CD4-positive, alpha-beta T cell treated with Interleukin-2 at 100 ng/mL for 4 hours (primary cell): ENCODE measurements around the gene KIAA1586.

Experiments used
- DNase-seq: peaks from one replicate; pipeline ENCODE4 v3.0.0-alpha.2; 2020; ENCODE audit warnings: low spot score

KIAA1586 gene

GRCh38 chr6:57104336-57104735 lies 57.8 kb downstream of the KIAA1586 start:
- DNase-seq: no peak
